Immature natural killer cell (primary cell): ENCODE results near the gene SH2D3C. TPM values are rescaled to one million over a fixed set of nuclear protein-coding genes. Genes with fewer than 3 reads are reported as not detected.
A peak's percentile ranks its signal among the peaks of the same experiment; 100 is the strongest.

Experiments used
- DNase-seq, 3 donors: peaks; one replicate each; pipeline ENCODE4 v3.0.0; 2022; ENCODE audit warnings: mixed read lengths in 1 of 3
- H3K27ac Mint-ChIP-seq, 6 donors: one replicate each; pipeline ENCODE4 v1.8.0; 2020; ENCODE audit warnings: mixed read lengths in 6 of 6, mild to moderate bottlenecking in 5 of 6, inconsistent platforms in 4 of 6, moderate library complexity in 3 of 6
- H3K27me3 Mint-ChIP-seq, 3 donors: one replicate each; pipeline ENCODE4 v1.8.0; 2020 to 2021; ENCODE audit warnings: low read depth in 3 of 3, mild to moderate bottlenecking in 3 of 3, mixed read lengths in 3 of 3, moderate library complexity in 3 of 3, inconsistent platforms in 1 of 3
- H3K36me3 Mint-ChIP-seq, 3 donors: one replicate each; pipeline ENCODE4 v1.8.0; 2020; ENCODE audit warnings: mixed read lengths in 3 of 3, inconsistent platforms in 2 of 3, mild to moderate bottlenecking in 2 of 3
- H3K4me1 Mint-ChIP-seq, 2 donors: one replicate each; pipeline ENCODE4 v1.8.0; 2020; ENCODE audit warnings: inconsistent platforms in 2 of 2, mild to moderate bottlenecking in 2 of 2, mixed read lengths in 2 of 2, moderate library complexity in 1 of 2
- H3K4me3 Mint-ChIP-seq, 5 donors: one replicate each; pipeline ENCODE4 v1.8.0; 2020; ENCODE audit warnings: mild to moderate bottlenecking in 5 of 5, mixed read lengths in 5 of 5, inconsistent platforms in 3 of 5, moderate library complexity in 3 of 5
- H3K9me3 Mint-ChIP-seq, 6 donors: one replicate each; pipeline ENCODE4 v1.8.0; 2020; ENCODE audit warnings: mild to moderate bottlenecking in 6 of 6, mixed read lengths in 6 of 6, inconsistent platforms in 4 of 6, moderate library complexity in 3 of 6
- polyA plus RNA-seq, 3 donors: library from polyadenylated mRNA; unstranded; fragments of 300-500 nt; fragmentation: Illumina TruSeq; gene quantifications; one replicate each; pipeline ENCODE4 v1.2.3, GENCODE V29; 2021

The SH2D3C gene
- polyA plus RNA-seq, 3 donors from 2014 or later: 16.9 to 86.2 (median 18.7) TPM

DNA sequence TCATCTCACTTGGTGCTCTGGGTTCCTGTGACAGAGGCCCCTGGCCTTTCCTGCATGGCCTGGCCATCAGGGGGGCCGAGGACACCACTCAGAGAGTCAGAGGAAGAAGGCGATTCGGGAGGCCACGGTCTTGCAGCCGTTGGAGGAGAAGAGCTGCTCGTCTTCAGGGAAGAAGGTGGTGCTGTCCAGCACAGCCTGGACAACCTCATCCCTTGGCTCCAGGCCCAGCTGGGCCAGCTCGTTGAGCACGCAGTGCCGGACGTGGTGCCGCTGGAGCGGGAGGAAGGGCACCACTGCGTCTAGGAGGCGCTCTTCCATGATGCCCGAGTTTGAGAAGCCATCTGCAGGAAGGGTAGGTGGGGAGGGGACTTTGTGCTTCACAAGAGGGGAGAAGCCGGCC, 46.5 kb downstream of the SH2D3C start:
- Mint-ChIP-seq H3K27me3 (peaks cover 5 to 8% (median 5%) of the 10 kb centered on the region in 3 donors), H3K27ac (no peak overlapping the region), H3K9me3 (no peaks in the 10 kb centered on the region), H3K4me3 (no peak overlapping the region), H3K36me3 (no peaks in the 10 kb centered on the region), H3K4me1 (peaks cover 17 to 21% of the 10 kb centered on the region in 2 donors)
- DNase-seq: no peak

GRCh38 chr9:127730799-127731410, 47.6 kb downstream of the SH2D3C start:
- Mint-ChIP-seq H3K27me3 (peaks cover 5 to 9% (median 5%) of the 10 kb centered on the region in 3 donors), H3K4me3 (no peak overlapping the region), H3K27ac (peak overlapping the region in 1 of 6 donors; percentile 69), H3K4me1 (peaks cover 17 to 19% of the 10 kb centered on the region in 2 donors), H3K36me3 (no peaks in the 10 kb centered on the region), H3K9me3 (no peaks in the 10 kb centered on the region)
- no peak for DNase-seq

GRCh38 chr9:127730262-127730661, 48.2 kb downstream of the SH2D3C start:
- Mint-ChIP-seq H3K9me3 (no peaks in the 10 kb centered on the region), H3K27me3 (peaks cover under 1 to 6% (median 4%) of the 10 kb centered on the region in 3 donors), H3K4me1 (peaks cover 12% of the 10 kb centered on the region in 2 donors), H3K27ac (no peak overlapping the region), H3K36me3 (no peaks in the 10 kb centered on the region), H3K4me3 (no peak overlapping the region)
- DNase-seq: no peak

DNA sequence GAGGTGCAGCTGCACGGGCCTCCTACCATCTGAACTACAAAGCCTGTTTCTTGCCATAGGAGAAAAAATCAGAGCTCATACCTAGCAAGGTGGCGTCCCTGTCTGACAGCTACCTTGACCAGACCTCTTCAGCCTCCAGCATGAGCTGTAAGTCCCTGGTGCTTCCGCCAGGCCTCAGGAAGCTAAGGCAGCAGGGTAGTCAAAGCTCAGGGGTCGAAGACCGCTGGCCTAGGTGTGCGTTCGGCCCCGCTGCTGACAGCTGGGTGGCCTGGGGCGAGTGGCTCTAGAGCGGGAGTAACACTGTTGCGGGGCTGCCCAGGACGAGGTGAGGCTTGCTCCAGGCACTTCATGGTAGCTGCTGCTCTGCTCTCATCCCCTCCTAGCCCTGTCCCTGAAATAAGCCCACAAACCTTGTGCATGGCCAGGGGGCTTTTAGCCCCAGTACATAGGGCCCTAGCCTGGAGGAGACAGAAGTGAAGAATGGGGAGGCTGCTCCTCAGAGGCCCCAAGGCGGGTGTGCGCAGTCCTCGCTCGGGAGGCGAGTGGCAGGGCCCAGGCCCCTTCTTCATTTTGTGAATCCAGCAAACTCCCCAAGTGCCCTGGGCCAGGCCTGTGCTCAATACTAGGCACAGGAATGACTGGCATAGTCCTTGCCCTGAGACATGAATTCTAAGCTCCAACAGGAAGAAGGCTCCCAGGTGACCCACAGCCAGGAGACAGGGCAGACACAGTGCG, 48.8 kb downstream of the SH2D3C start:
- no peak for DNase-seq
- H3K4me1 Mint-ChIP-seq: peaks cover 11% of the 10 kb centered on the region in 2 donors
- H3K27me3 Mint-ChIP-seq: peaks cover 0 to 4% (median 3%) of the 10 kb centered on the region in 3 donors
- no peaks in the 10 kb centered on the region for H3K9me3 Mint-ChIP-seq
- H3K4me3 Mint-ChIP-seq: no peak overlapping the region
- H3K27ac Mint-ChIP-seq: peak overlapping the region in 2 of 6 donors; percentile 17 to 49
- H3K36me3 Mint-ChIP-seq: no peaks in the 10 kb centered on the region

DNA sequence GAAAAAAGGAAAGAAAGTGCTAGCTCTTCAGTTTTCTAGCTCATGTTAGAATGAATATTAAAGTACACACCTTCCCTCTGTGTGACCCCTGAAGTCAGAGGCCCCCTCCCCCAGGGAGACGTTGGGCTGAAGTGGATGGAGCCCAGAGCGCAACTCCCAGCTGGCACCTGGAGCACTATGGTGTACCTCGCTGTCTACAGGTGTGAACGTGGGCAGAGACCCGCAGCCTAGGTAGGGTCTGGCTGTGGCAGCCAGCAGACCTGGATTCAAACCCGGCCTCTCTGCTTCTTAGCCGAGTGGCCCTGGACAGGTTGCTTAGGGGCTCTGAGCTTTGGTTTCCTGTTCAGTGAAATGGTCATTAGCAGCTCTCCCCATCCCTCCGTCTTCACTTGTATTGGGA, 49.7 kb downstream of the SH2D3C start:
- Mint-ChIP-seq H3K36me3 (no peaks in the 10 kb centered on the region), H3K4me3 (no peak overlapping the region), H3K27ac (no peak overlapping the region), H3K27me3 (peaks cover 0 to 5% (median 1%) of the 10 kb centered on the region in 3 donors), H3K9me3 (no peaks in the 10 kb centered on the region), H3K4me1 (peaks cover 3 to 4% of the 10 kb centered on the region in 2 donors)
- DNase-seq: no peak

- Mint-ChIP-seq H3K4me3 (no peak overlapping the region), H3K27ac (no peak overlapping the region), H3K9me3 (no peaks in the 10 kb centered on the region), H3K4me1 (no peaks in the 10 kb centered on the region), H3K27me3 (peaks cover 0 to 3% (median 1%) of the 10 kb centered on the region in 3 donors), H3K36me3 (no peaks in the 10 kb centered on the region)
- DNase-seq: no peak
Observed at GRCh38 chr9:127726871-127727270, 51.6 kb downstream of the SH2D3C start.

- H3K27ac Mint-ChIP-seq: no peak overlapping the region
- H3K4me1 Mint-ChIP-seq: peaks cover 13 to 19% of the 10 kb centered on the region in 2 donors
- no peaks in the 10 kb centered on the region for H3K9me3 Mint-ChIP-seq
- no peak for DNase-seq
- H3K27me3 Mint-ChIP-seq: peaks cover 2 to 3% (median 2%) of the 10 kb centered on the region in 3 donors
- no peaks in the 10 kb centered on the region for H3K36me3 Mint-ChIP-seq
- H3K4me3 Mint-ChIP-seq: no peak overlapping the region
Observed at GRCh38 chr9:127724012-127724411, 54.5 kb downstream of the SH2D3C start.

DNA sequence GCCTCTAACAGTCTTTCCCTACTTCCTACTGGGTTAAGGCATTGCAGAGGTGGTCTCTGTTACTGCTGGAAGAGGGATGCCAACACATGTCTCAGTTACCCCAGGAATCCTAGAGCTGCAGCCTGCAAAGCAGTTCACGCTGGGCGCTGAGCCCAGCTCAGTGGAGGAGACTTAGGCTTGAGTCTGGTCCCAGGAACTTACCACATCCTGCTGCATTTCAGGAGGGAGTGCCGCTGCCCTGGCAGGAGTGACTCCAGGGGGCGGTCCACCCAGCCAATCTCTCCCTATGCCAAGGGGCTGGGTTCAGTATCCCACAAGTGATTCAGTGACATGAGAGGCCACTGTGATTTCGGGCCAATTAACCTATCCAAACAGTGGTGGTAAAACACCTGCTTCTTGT, 55.0 kb downstream of the SH2D3C start:
- H3K27ac Mint-ChIP-seq: peak overlapping the region in 1 of 6 donors; percentile 62

GRCh38 chr9:127723013-127723412, 55.5 kb downstream of the SH2D3C start:
- no peaks in the 10 kb centered on the region for H3K9me3 Mint-ChIP-seq
- peaks cover 13 to 19% of the 10 kb centered on the region in 2 donors for H3K4me1 Mint-ChIP-seq
- DNase-seq: no peak
- H3K27me3 Mint-ChIP-seq: peaks cover 2 to 3% (median 2%) of the 10 kb centered on the region in 3 donors
- H3K27ac Mint-ChIP-seq: peak overlapping the region in 1 of 6 donors; percentile 62
- H3K36me3 Mint-ChIP-seq: no peaks in the 10 kb centered on the region
- H3K4me3 Mint-ChIP-seq: peak overlapping the region in 1 of 5 donors; percentile 29

More for the DNA sequence above, 55.0 kb downstream of the SH2D3C start:
- DNase-seq: no peak
- H3K27me3 Mint-ChIP-seq: peaks cover 2 to 3% (median 2%) of the 10 kb centered on the region in 3 donors
- peaks cover 13 to 19% of the 10 kb centered on the region in 2 donors for H3K4me1 Mint-ChIP-seq
- no peaks in the 10 kb centered on the region for H3K9me3 Mint-ChIP-seq
- peak overlapping the region in 1 of 5 donors; percentile 29 for H3K4me3 Mint-ChIP-seq
- no peaks in the 10 kb centered on the region for H3K36me3 Mint-ChIP-seq

DNA sequence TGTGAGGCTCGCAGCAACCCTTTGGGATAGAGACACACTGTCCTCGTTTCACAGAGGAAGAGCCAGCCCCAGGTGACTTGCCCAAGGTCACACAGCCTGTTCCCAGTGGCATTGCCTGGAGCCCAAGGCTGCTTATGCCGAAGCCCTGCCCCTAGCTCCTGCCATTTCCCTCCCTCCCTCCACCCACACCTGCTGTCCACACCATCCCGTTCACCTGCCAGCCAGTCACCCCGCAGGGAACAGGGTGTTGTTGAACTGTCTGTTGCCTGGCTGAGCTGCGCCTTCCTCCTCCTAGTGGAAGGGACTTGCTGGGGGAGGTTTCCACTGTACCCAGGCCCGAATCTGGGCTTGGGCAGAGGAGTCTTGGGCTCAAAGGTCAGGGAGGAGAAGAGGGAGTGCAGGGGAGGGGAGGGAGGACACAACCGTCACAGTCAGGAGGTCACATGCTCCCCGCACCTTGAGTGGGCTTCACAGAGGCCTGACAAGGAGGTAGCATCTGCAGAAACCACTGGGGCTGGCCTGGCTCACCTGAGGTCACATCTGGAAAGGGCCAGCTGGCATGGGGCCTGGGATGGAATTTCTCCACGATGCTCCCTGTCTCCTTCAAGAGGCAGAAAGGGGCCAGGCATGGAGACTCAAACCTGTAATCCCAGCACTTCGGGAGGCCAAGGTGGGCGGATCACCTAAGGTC, 56.3 kb downstream of the SH2D3C start:
- Mint-ChIP-seq H3K27ac (peak overlapping the region in 5 of 6 donors; percentile 17 to 91 (median 60)), H3K36me3 (no peaks in the 10 kb centered on the region), H3K9me3 (no peaks in the 10 kb centered on the region), H3K4me1 (peaks cover 13 to 19% of the 10 kb centered on the region in 2 donors), H3K27me3 (peaks cover 2 to 3% (median 2%) of the 10 kb centered on the region in 3 donors), H3K4me3 (peak overlapping the region in 2 of 5 donors; percentile 10 to 86)
- DNase-seq: no peak

DNA sequence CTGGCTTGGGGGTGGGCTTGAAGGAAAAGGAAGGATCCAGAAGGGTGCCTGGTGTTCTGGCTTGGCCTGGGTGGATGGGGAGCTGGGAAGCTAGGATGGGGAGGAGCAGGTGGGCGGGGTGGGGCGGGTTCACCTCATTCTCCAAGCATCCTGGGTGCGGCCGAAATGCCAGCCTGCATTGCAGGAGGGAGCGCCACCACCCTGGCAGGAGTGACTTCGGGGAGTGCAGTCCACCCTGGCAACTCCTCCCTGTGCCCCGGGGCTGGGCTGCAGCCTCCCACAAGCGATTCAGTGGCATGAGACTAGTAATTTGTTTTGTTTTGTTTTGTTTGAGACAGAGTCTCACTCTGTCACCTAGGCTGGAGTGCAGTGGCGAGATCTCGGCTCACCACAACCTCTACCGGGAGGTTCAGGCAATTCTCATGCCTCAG, 57.1 kb downstream of the SH2D3C start:
- peak in 1 of 3 donors; percentile 52 for DNase-seq
- peak overlapping the region; percentile 60 to 91 (median 82) for H3K27ac Mint-ChIP-seq
- no peaks in the 10 kb centered on the region for H3K9me3 Mint-ChIP-seq
- H3K4me1 Mint-ChIP-seq: peaks cover 13 to 19% of the 10 kb centered on the region in 2 donors
- H3K27me3 Mint-ChIP-seq: peaks cover 2 to 3% (median 2%) of the 10 kb centered on the region in 3 donors
- peak overlapping the region; percentile 52 to 86 (median 66) for H3K4me3 Mint-ChIP-seq
- H3K36me3 Mint-ChIP-seq: no peaks in the 10 kb centered on the region

DNA sequence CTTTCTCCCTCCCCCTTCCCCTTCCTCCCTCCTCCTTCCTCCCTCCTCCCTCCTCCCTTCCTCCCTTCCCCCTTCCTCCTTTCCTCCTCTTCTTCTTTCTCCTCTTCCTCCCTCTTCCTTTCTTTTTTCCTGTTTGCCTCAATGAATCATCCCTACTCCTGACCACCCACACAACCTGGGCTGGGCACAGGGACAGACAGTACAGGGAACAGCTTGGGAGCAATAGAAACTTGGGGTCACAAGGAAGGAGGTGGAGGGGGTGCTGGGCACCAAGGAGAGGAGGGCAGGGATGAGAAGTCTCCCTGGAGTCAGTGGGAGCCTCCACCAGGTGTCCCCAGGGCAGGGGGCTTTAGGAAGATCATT, 57.6 kb downstream of the SH2D3C start:
- Mint-ChIP-seq H3K36me3 (no peaks in the 10 kb centered on the region), H3K27me3 (peaks cover 3 to 4% (median 3%) of the 10 kb centered on the region in 3 donors), H3K27ac (peak overlapping the region; percentile 60 to 91 (median 82)), H3K9me3 (no peaks in the 10 kb centered on the region), H3K4me3 (peak overlapping the region; percentile 45 to 86 (median 58)), H3K4me1 (peaks cover 17 to 24% of the 10 kb centered on the region in 2 donors)
- no peak for DNase-seq

DNA sequence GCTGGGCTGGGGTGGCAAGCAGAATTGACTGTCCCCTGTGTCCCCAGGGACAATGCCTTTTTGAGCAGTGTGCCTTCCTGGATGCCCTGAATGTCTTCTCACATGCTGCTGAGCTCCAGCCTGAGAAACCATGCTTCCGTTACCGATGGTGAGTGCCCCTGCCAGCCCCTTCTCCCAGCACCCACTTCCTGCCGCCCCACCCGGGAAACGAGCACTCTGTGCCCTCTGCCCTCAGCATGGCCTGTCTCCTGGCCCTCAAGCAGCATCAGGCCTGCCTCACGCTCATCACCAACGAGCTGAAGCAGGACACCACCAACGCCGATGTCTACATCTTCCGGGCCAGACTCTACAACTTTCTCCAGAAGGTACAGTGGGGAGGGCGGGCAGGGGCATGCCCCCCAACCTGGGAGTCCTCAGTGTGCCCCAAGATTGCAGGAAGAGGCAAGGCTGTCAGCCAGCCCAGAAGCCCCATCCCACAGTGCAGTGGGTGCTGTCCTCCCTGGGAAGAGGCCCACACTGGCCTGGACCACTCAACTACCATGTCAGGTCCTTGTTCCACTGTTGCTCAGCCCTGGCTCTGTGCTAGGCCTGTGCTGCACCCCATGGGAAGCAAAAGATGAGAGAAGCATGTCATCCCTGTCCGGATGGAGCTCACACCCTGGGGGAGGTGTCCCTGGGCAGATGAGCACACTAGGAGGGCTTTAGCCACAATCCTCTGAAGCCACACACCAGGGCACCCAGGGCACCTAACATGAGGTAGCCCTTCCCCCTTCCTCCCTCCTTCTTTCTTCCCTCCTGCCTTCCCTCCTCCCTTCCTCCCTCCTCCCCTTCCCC, 58.2 kb downstream of the SH2D3C start:
- H3K27me3 Mint-ChIP-seq: peaks cover 3 to 8% (median 3%) of the 10 kb centered on the region in 3 donors
- DNase-seq: peak in 1 of 3 donors; percentile 62
- peak overlapping the region; percentile 60 to 95 (median 86) for H3K27ac Mint-ChIP-seq
- H3K4me3 Mint-ChIP-seq: peak overlapping the region; percentile 43 to 75 (median 66)
- H3K4me1 Mint-ChIP-seq: peaks cover 23 to 26% of the 10 kb centered on the region in 2 donors
- no peaks in the 10 kb centered on the region for H3K36me3 Mint-ChIP-seq
- H3K9me3 Mint-ChIP-seq: no peaks in the 10 kb centered on the region
